ENCODE data around the gene DEFB125. TPM values are rescaled to one million over a fixed set of nuclear protein-coding genes. Genes with fewer than 3 reads are reported as not detected.
A peak's percentile ranks its signal among the peaks of the same experiment; 100 is the strongest.
"Not testable (repeated sequence)": the region's sequence is repeated elsewhere in the genome, so short reads cannot be mapped to it uniquely, and the experiment has no call there.

DEFB125 gene
- total and polyA plus RNA-seq, 2 experiments from 2014 or later: not detected

DNA sequence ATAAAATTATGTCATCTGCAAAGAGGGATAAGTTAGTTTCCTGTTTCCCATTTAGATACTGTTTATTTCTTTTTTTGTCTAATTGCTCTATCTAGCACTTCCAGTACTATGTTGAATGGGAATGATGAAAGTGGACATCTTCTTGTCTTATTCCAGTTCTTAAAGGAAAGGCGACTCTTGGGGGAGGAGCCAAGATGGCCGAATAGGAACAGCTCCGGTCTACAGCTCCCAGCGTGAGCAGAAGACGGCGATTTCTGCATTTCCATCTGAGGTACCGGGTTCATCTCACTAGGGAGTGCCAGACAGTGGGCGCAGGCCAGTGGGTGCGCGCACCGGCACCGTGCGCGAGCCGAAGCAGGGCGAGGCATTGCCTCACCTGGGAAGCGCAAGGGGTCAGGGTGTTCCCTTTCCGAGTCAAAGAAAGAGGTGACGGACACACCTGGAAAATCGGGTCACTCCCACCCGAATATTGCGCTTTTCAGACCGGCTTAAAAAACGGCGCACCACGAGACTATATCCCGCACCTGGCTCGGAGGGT lies 42.4 kb downstream of the DEFB125 start:
- not testable (repeated sequence) for H4K20me1 ChIP-seq (replicated peaks; ENCODE audit: insufficient read depth); H3K27ac Mint-ChIP-seq; ATAC-seq; H3K36me3 ChIP-seq (ENCODE audit: insufficient read depth); H3K9me2 ChIP-seq (ENCODE audit: insufficient read depth); H3F3A ChIP-seq (replicated peaks; ENCODE audit: low read depth); H3K4me1 ChIP-seq (ENCODE audit: insufficient read depth); H3K4me2 ChIP-seq; H3K36me3 Mint-ChIP-seq (ENCODE audit: low read depth); H3K27ac ChIP-seq (ENCODE audit: low read depth); H3K4me1 Mint-ChIP-seq; H3K27me3 Mint-ChIP-seq (ENCODE audit: insufficient read depth, low read depth, poor library complexity); H3K27me3 ChIP-seq (ENCODE audit: insufficient read depth); H3K4me3 ChIP-seq; H3K9me3 Mint-ChIP-seq; H3K79me2 ChIP-seq (replicated peaks; ENCODE audit: insufficient read depth)
- 0 out of 2 replicates have a peak overlapping the region, but pooled peaks have one; percentile 1 for H2AFZ ChIP-seq
- DNase-seq (ENCODE audit: low spot score): peak; percentile 14
- H3K4me3 Mint-ChIP-seq: 0 out of 3 replicates have a peak overlapping the region, but pooled peaks have one; percentile 19

DNA sequence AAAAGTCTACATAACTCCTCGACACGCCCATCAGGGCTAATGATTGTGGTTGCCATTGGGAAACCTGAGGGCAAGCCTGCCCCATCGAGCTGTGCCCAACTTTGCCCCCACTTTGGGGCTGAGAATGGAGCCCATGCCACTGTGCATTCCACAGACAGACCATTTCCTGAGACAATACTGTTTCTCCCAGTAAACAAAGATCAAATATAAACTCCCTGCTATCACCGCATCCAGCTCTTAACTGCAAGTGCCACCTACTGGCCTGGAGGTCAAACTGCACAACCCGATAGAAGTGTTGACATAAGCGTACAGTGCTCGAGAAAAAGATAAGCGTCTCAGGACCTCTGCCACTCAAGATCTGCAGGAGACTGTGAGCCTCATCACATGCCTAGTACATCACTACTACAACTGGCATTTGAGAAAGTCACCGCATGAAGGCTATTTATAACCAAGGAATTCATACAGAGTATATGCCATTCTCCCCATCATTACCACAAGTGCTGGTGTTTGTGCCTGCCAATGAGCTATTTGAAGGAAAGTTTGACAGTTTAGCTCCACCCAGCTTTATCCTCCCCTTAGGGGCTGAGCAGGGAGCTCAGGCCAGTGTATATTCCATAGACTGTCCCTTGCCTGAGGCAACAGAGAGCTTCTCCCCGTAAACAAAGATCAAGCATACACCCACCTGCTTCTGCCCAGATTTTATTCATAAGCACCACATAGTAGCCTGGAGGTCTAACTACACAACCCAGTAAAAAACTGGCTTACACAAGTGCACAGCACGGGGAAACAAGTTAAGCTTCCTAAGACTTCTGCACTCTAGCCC lies 50.4 kb downstream of the DEFB125 start:
- H3K9me2 ChIP-seq (ENCODE audit: insufficient read depth): no peaks in the 10 kb centered on the region
- no peak overlapping the region for H3K4me3 ChIP-seq
- no peaks in the 10 kb centered on the region for H3K4me1 ChIP-seq (ENCODE audit: insufficient read depth)
- H3K4me3 Mint-ChIP-seq: no peak overlapping the region
- H3K4me2 ChIP-seq: no peak overlapping the region
- H3F3A ChIP-seq (replicated peaks; ENCODE audit: low read depth): no peaks in the 10 kb centered on the region
- no peaks in the 10 kb centered on the region for H3K27me3 ChIP-seq (ENCODE audit: insufficient read depth)
- H3K36me3 ChIP-seq (ENCODE audit: insufficient read depth): no peaks in the 10 kb centered on the region
- no peak overlapping the region for H3K27ac Mint-ChIP-seq
- no peaks in the 10 kb centered on the region for H4K20me1 ChIP-seq (replicated peaks; ENCODE audit: insufficient read depth)
- H2AFZ ChIP-seq: peak overlapping the region; percentile 39; the same call in 1 of the 2 replicates
- no peaks in the 10 kb centered on the region for H3K79me2 ChIP-seq (replicated peaks; ENCODE audit: insufficient read depth)
- DNase-seq (ENCODE audit: low spot score) (peak; percentile 64), ATAC-seq (peak; percentile 38; the same call in 1 of the 3 replicates)
- H3K27ac ChIP-seq (ENCODE audit: low read depth): no peak overlapping the region
- 0 out of 3 replicates have a peak, but pooled peaks cover 3% of the 10 kb centered on the region for H3K36me3 Mint-ChIP-seq (ENCODE audit: low read depth)
- peaks cover 19% of the 10 kb centered on the region for H3K9me3 Mint-ChIP-seq
- TF ChIP-seq, protein P1, sequence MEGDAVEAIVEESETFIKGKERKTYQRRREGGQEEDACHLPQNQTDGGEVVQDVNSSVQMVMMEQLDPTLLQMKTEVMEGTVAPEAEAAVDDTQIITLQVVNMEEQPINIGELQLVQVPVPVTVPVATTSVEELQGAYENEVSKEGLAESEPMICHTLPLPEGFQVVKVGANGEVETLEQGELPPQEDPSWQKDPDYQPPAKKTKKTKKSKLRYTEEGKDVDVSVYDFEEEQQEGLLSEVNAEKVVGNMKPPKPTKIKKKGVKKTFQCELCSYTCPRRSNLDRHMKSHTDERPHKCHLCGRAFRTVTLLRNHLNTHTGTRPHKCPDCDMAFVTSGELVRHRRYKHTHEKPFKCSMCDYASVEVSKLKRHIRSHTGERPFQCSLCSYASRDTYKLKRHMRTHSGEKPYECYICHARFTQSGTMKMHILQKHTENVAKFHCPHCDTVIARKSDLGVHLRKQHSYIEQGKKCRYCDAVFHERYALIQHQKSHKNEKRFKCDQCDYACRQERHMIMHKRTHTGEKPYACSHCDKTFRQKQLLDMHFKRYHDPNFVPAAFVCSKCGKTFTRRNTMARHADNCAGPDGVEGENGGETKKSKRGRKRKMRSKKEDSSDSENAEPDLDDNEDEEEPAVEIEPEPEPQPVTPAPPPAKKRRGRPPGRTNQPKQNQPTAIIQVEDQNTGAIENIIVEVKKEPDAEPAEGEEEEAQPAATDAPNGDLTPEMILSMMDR (conservative IDR thresholded peaks at IDR 0.05; ENCODE audit: low read depth in 2 of 2): peak; percentile 70 to 77
- TF ChIP-seq ZNF331 (CRISPR knock-in tag; IDR thresholded peaks at IDR 0.05; ENCODE audit: low read depth): no peak
- peaks cover 6% of the 10 kb centered on the region for H3K27me3 Mint-ChIP-seq (ENCODE audit: insufficient read depth, low read depth, poor library complexity)
- H3K4me1 Mint-ChIP-seq: peaks cover 7% of the 10 kb centered on the region; the same call in 2 of the 3 replicates

DNA sequence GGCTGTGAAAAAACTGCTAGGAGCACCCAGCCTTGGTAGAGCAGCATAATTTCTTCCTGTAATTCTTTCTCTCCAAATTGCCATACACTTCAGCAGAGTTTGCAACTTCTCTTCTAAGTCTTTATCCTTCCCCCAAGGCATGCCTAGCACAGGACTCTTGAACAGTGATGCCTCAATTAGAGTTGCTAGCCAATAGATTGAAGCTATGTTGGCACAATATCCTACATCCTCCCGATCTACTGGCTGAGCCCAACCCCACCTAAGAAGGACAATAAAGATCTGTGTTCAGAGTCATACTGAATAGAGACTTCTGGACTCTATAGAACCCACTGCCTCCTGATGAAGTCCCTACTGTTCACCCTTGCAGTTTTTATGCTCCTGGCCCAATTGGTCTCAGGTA lies 54.8 kb downstream of the DEFB125 start, which contains the start of gene DEFB126:
DEFB126 (plus strand) TSS at position 301 of the 400 bp plus-strand sequence; CDS start at position 340, 39 bp downstream.
- H3K9me3 Mint-ChIP-seq: peaks cover 6% of the 10 kb centered on the region; the same call in 2 of the 3 replicates
- peaks cover 4% of the 10 kb centered on the region; the same call in 1 of the 2 replicates for H3K9me2 ChIP-seq (ENCODE audit: insufficient read depth)
- no peak for ATAC-seq
- TF ChIP-seq POLR2AphosphoS5 (IDR thresholded peaks at IDR 0.05; ENCODE audit: low read depth) (no peak), EZH2 (IDR thresholded peaks at IDR 0.05; ENCODE audit: low read depth, unreplicated experiment) (no peak), JUNB (IDR thresholded peaks at IDR 0.05; ENCODE audit: unreplicated experiment) (no peak), CREB1 (CRISPR knock-in tag; IDR thresholded peaks at IDR 0.05; ENCODE audit: low read depth) (no peak), STAT1 (IDR thresholded peaks at IDR 0.05; ENCODE audit: unreplicated experiment) (no peak)
- TF ChIP-seq, protein P2, sequence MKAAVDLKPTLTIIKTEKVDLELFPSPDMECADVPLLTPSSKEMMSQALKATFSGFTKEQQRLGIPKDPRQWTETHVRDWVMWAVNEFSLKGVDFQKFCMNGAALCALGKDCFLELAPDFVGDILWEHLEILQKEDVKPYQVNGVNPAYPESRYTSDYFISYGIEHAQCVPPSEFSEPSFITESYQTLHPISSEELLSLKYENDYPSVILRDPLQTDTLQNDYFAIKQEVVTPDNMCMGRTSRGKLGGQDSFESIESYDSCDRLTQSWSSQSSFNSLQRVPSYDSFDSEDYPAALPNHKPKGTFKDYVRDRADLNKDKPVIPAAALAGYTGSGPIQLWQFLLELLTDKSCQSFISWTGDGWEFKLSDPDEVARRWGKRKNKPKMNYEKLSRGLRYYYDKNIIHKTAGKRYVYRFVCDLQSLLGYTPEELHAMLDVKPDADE (IDR thresholded peaks at IDR 0.05): no peak
- TF ChIP-seq, protein P3, sequence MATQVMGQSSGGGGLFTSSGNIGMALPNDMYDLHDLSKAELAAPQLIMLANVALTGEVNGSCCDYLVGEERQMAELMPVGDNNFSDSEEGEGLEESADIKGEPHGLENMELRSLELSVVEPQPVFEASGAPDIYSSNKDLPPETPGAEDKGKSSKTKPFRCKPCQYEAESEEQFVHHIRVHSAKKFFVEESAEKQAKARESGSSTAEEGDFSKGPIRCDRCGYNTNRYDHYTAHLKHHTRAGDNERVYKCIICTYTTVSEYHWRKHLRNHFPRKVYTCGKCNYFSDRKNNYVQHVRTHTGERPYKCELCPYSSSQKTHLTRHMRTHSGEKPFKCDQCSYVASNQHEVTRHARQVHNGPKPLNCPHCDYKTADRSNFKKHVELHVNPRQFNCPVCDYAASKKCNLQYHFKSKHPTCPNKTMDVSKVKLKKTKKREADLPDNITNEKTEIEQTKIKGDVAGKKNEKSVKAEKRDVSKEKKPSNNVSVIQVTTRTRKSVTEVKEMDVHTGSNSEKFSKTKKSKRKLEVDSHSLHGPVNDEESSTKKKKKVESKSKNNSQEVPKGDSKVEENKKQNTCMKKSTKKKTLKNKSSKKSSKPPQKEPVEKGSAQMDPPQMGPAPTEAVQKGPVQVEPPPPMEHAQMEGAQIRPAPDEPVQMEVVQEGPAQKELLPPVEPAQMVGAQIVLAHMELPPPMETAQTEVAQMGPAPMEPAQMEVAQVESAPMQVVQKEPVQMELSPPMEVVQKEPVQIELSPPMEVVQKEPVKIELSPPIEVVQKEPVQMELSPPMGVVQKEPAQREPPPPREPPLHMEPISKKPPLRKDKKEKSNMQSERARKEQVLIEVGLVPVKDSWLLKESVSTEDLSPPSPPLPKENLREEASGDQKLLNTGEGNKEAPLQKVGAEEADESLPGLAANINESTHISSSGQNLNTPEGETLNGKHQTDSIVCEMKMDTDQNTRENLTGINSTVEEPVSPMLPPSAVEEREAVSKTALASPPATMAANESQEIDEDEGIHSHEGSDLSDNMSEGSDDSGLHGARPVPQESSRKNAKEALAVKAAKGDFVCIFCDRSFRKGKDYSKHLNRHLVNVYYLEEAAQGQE (IDR thresholded peaks at IDR 0.05; ENCODE audit: unreplicated experiment): no peak

More for the DNA sequence above, 54.8 kb downstream of the DEFB125 start, which contains the start of gene DEFB126:
- no peak within 1 kb of the TSS for H3K4me3 ChIP-seq
- no peaks in the 10 kb centered on the region for H3K36me3 Mint-ChIP-seq (ENCODE audit: low read depth)
- H3K79me2 ChIP-seq (replicated peaks; ENCODE audit: insufficient read depth): no peaks in the 10 kb centered on the region
- H3K4me1 Mint-ChIP-seq: peaks cover 21% of the 10 kb centered on the region
- H3K4me2 ChIP-seq: no peak within 1 kb of the TSS
- no peaks in the 10 kb centered on the region for H3K36me3 ChIP-seq (ENCODE audit: insufficient read depth)
- DNase-seq (ENCODE audit: low spot score): no peak
- H2AFZ ChIP-seq: peak within 1 kb of the TSS; percentile 45; the same call in 1 of the 2 replicates
- no peaks in the 10 kb centered on the region for H3K27me3 ChIP-seq (ENCODE audit: insufficient read depth)
- H4K20me1 ChIP-seq (replicated peaks; ENCODE audit: insufficient read depth): no peaks in the 10 kb centered on the region
- no peaks in the 10 kb centered on the region for H3F3A ChIP-seq (replicated peaks; ENCODE audit: low read depth)
- H3K4me1 ChIP-seq (ENCODE audit: insufficient read depth): peaks cover 11% of the 10 kb centered on the region
- peaks cover 3% of the 10 kb centered on the region for H3K27me3 Mint-ChIP-seq (ENCODE audit: insufficient read depth, low read depth, poor library complexity)
- H3K27ac Mint-ChIP-seq: no peak within 1 kb of the TSS
- H3K4me3 Mint-ChIP-seq: no peak within 1 kb of the TSS
- H3K27ac ChIP-seq (ENCODE audit: low read depth): no peak within 1 kb of the TSS
